H9 (cell line): ENCODE measurements around the gene TNRC6C. TPM values are rescaled to one million over a fixed set of nuclear protein-coding genes. Genes with fewer than 3 reads are reported as not detected.

Experiments used
- DNase-seq: peaks from one replicate; pipeline ENCODE4 v3.0.0-alpha.2; 2017
- H2AFZ ChIP-seq: one replicate; pipeline ENCODE4 v1.6.1; 2013; ENCODE audit warnings: mild to moderate bottlenecking, low read length, control low read depth, moderate library complexity
- H2AK5ac ChIP-seq: 2 replicates; pipeline ENCODE4 v1.6.1; 2013; ENCODE audit warnings: low read length, control low read depth, mixed read lengths; ENCODE audit not compliant: insufficient read length
- H2BK120ac ChIP-seq: one replicate; pipeline ENCODE4 v1.6.1; 2013; ENCODE audit warnings: low read depth, mild to moderate bottlenecking, low read length, control low read depth, inconsistent platforms; ENCODE audit not compliant: poor library complexity, severe bottlenecking
- H2BK12ac ChIP-seq: 2 replicates; pipeline ENCODE4 v1.6.1; 2013; ENCODE audit warnings: low read length, control low read depth, mixed read lengths, low read depth; ENCODE audit not compliant: insufficient read length
- H2BK15ac ChIP-seq: 2 replicates; pipeline ENCODE4 v1.6.1; 2013; ENCODE audit warnings: low read depth, low read length, control low read depth
- H2BK20ac ChIP-seq: one replicate; pipeline ENCODE4 v1.6.1; 2013; ENCODE audit warnings: low read depth, mild to moderate bottlenecking, low read length, control low read depth, inconsistent platforms; ENCODE audit not compliant: poor library complexity, severe bottlenecking
- H2BK5ac ChIP-seq: 2 replicates; pipeline ENCODE4 v1.6.1; 2013; ENCODE audit warnings: low read length, control low read depth, mixed read lengths; ENCODE audit not compliant: insufficient read length
- H3K14ac ChIP-seq: 2 replicates; pipeline ENCODE4 v1.6.1; 2013; ENCODE audit warnings: low read length, control low read depth; ENCODE audit not compliant: insufficient read depth
- H3K18ac ChIP-seq: 2 replicates; pipeline ENCODE4 v1.6.1; 2013; ENCODE audit warnings: low read depth, mild to moderate bottlenecking, mixed read lengths, low read length, control low read depth; ENCODE audit not compliant: insufficient read length
- H3K23ac ChIP-seq: 2 replicates; pipeline ENCODE4 v1.6.1; 2013; ENCODE audit warnings: low read length, control low read depth, mixed read lengths, low read depth; ENCODE audit not compliant: insufficient read length
- H3K23me2 ChIP-seq: 2 replicates; pipeline ENCODE4 v1.6.1; 2013; ENCODE audit warnings: low read depth, mild to moderate bottlenecking, mixed read lengths, low read length, control low read depth; ENCODE audit not compliant: insufficient read length, poor library complexity, severe bottlenecking
- H3K27ac ChIP-seq: 2 replicates; pipeline ENCODE4 v1.5.1; 2013; ENCODE audit warnings: low read length, control low read depth, mixed read lengths, low read depth; ENCODE audit not compliant: insufficient read length
- H3K27me3 ChIP-seq: 2 replicates; pipeline ENCODE4 v1.6.1; 2013; ENCODE audit warnings: low read length, control low read depth, inconsistent platforms; ENCODE audit not compliant: insufficient read depth
- H3K4ac ChIP-seq: 2 replicates; pipeline ENCODE4 v1.6.1; 2013; ENCODE audit warnings: low read depth, mild to moderate bottlenecking, control low read depth, inconsistent platforms, low read length, moderate library complexity
- H3K4me1 ChIP-seq: 2 replicates; pipeline ENCODE4 v1.6.1; 2013; ENCODE audit warnings: low read length, control low read depth, inconsistent platforms; ENCODE audit not compliant: insufficient read depth
- H3K4me2 ChIP-seq: 2 replicates; pipeline ENCODE4 v1.6.1; 2013; ENCODE audit warnings: low read length, control low read depth, mixed read lengths; ENCODE audit not compliant: insufficient read length, insufficient read depth
- H3K56ac ChIP-seq: 2 replicates; pipeline ENCODE4 v1.6.1; 2013; ENCODE audit warnings: low read depth, mild to moderate bottlenecking, mixed read lengths, low read length, control low read depth; ENCODE audit not compliant: insufficient read length
- H3K79me1 ChIP-seq: 2 replicates; pipeline ENCODE4 v1.6.1; 2013; ENCODE audit warnings: low read depth, mild to moderate bottlenecking, moderate library complexity, low read length, control low read depth, inconsistent platforms; ENCODE audit not compliant: insufficient read depth, poor library complexity, severe bottlenecking
- H3K79me2 ChIP-seq: 2 replicates; pipeline ENCODE4 v1.6.1; 2013; ENCODE audit warnings: low read length, control low read depth, inconsistent platforms; ENCODE audit not compliant: insufficient read depth
- H3K9ac ChIP-seq: 2 replicates; pipeline ENCODE4 v1.6.1; 2013; ENCODE audit warnings: low read length, control low read depth, mixed read lengths; ENCODE audit not compliant: insufficient read length; ENCODE audit errors: extremely low read depth
- H3K9me3 ChIP-seq: one replicate; pipeline ENCODE4 v1.6.1; 2013; ENCODE audit warnings: low read depth, low read length, inconsistent platforms; ENCODE audit not compliant: control insufficient read depth
- H3T11ph ChIP-seq: one replicate; pipeline ENCODE4 v1.6.1; 2013; ENCODE audit warnings: mild to moderate bottlenecking, low read length, control low read depth, inconsistent platforms
- H4K20me1 ChIP-seq: one replicate; pipeline ENCODE4 v1.6.1; 2013; ENCODE audit not compliant: control insufficient read depth, insufficient read length, insufficient read depth
- H4K5ac ChIP-seq: 2 replicates; pipeline ENCODE4 v1.6.1; 2013; ENCODE audit warnings: low read depth, mild to moderate bottlenecking, mixed read lengths, low read length, control low read depth; ENCODE audit not compliant: insufficient read length
- H4K8ac ChIP-seq: replicated peaks from 2 replicates; pipeline ENCODE4 v1.6.1; 2013; ENCODE audit warnings: low read length, control low read depth, mixed read lengths, low read depth; ENCODE audit not compliant: insufficient read length
- H4K91ac ChIP-seq: 2 replicates; pipeline ENCODE4 v1.6.1; 2013; ENCODE audit warnings: low read depth, mild to moderate bottlenecking, moderate library complexity, mixed read lengths, low read length, control low read depth; ENCODE audit not compliant: insufficient read length
- H3K27ac Mint-ChIP-seq, 3 experiments: 2 replicates in 2 of 3; 3 replicates in 1 of 3; pipeline ENCODE4 v1.8.0; 2020 to 2021; ENCODE audit warnings: mixed read lengths in 3 of 3, mild to moderate bottlenecking in 1 of 3, moderate library complexity in 1 of 3
- H3K27me3 Mint-ChIP-seq: 2 replicates; pipeline ENCODE4 v1.8.0; 2021; ENCODE audit warnings: low read depth, mild to moderate bottlenecking, moderate library complexity, mixed read lengths
- H3K36me3 Mint-ChIP-seq, 3 experiments: 2 replicates in 2 of 3; 3 replicates in 1 of 3; pipeline ENCODE4 v1.8.0; 2020 to 2021; ENCODE audit warnings: low read depth in 3 of 3, mixed read lengths in 3 of 3; ENCODE audit not compliant: insufficient read depth in 1 of 3
- H3K4me1 Mint-ChIP-seq, 2 experiments: 2 replicates each; pipeline ENCODE4 v1.8.0; 2020; ENCODE audit warnings: mixed read lengths in 2 of 2
- H3K4me3 Mint-ChIP-seq, 2 experiments: 2 replicates in 1 of 2; 3 replicates in 1 of 2; pipeline ENCODE4 v1.8.0; 2020 to 2021; ENCODE audit warnings: mild to moderate bottlenecking in 2 of 2, mixed read lengths in 2 of 2, moderate library complexity in 1 of 2
- H3K9me3 Mint-ChIP-seq, 2 experiments: 2 replicates in 1 of 2; 3 replicates in 1 of 2; pipeline ENCODE4 v1.8.0; 2020; ENCODE audit warnings: mild to moderate bottlenecking in 2 of 2, mixed read lengths in 2 of 2, moderate library complexity in 1 of 2
- CTCF ChIP-seq: fragments of 200-600 bp; sonication (generic); conservative IDR thresholded peaks from 3 replicates; pipeline ENCODE4 v1.8.0; 2021; ENCODE audit warnings: antibody characterized with exemption, mild to moderate bottlenecking
- WGBS: extraction: QIAGEN DNeasy Blood & Tissue Kit; methylation state at CpG from one replicate; pipeline ENCODE4 v1.1.7; 2013; ENCODE audit warnings: missing lambda C conversion rate, low lambda C conversion rate, mixed read lengths; ENCODE audit not compliant: insufficient read length; ENCODE audit errors: extremely low coverage; 5-methylcytosine and 5-hydroxymethylcytosine counted together
- total RNA-seq: library from RNA; stranded (reverse); gene quantifications from 2 replicates; pipeline ENCODE4 v1.2.1, GENCODE V29; 2021

TNRC6C gene
- total RNA-seq, 1 experiment from 2014 or later, result 24.7 TPM

- no peak overlapping the region for H3K4me3 Mint-ChIP-seq
- no peaks in the 10 kb centered on the region for H3K79me1 ChIP-seq
Measured at GRCh38 chr17:78095035-78095434, 136.5 kb downstream of the TNRC6C start.

More at GRCh38 chr17:78095035-78095434, 136.5 kb downstream of the TNRC6C start:
- H3K23me2 ChIP-seq, result no peaks in the 10 kb centered on the region
- TF ChIP-seq CTCF, result no peak
- no peak overlapping the region for H3K27ac Mint-ChIP-seq
- H3K27me3 ChIP-seq, result no peaks in the 10 kb centered on the region
- H4K5ac ChIP-seq, result no peak overlapping the region
- H3K23ac ChIP-seq, result no peak overlapping the region
- no peaks in the 10 kb centered on the region for H3K79me2 ChIP-seq
- no peaks in the 10 kb centered on the region for H3K4me1 Mint-ChIP-seq
- H3K14ac ChIP-seq, result no peak overlapping the region
- H2BK15ac ChIP-seq, result no peak overlapping the region
- no peak overlapping the region for H2BK120ac ChIP-seq
- no peak overlapping the region for H2BK5ac ChIP-seq
- no peak overlapping the region for H4K91ac ChIP-seq
- no peak overlapping the region for H2AFZ ChIP-seq
- no peak overlapping the region for H3K56ac ChIP-seq
- no peaks in the 10 kb centered on the region for H4K20me1 ChIP-seq
- H3K36me3 Mint-ChIP-seq, result peaks cover 64 to 92% (median 86%) of the 10 kb centered on the region in 3 experiments
- no peak overlapping the region for H3K9ac ChIP-seq
- H3K27me3 Mint-ChIP-seq, result no peaks in the 10 kb centered on the region
- no peak overlapping the region for H3K18ac ChIP-seq
- DNase-seq, result no peak
- peaks cover 13% of the 10 kb centered on the region in 2 experiments for H3K9me3 Mint-ChIP-seq
- no peak overlapping the region for H3T11ph ChIP-seq
- no peak overlapping the region for H4K8ac ChIP-seq
- H2BK20ac ChIP-seq, result no peak overlapping the region
- no peak overlapping the region for H3K4me2 ChIP-seq
- no peaks in the 10 kb centered on the region for H3K9me3 ChIP-seq
- no CpG with 5 or more reads among the region's 6 CpGs for WGBS
- no peak overlapping the region for H3K4ac ChIP-seq
- no peak overlapping the region for H2BK12ac ChIP-seq
- no peak overlapping the region for H3K27ac ChIP-seq
- H2AK5ac ChIP-seq, result no peak overlapping the region
- H3K4me1 ChIP-seq, result no peaks in the 10 kb centered on the region
